ENCODE measurements around the gene KRTAP10-8. TPM values are rescaled to one million over a fixed set of nuclear protein-coding genes. Genes with fewer than 3 reads are reported as not detected.

Gene KRTAP10-8
- total RNA-seq, 1 donor from 2014 or later: not detected

GRCh38 chr21:44653656-44654575 is 42.0 kb downstream of the KRTAP10-8 start:
- Mint-ChIP-seq H3K9me3 (peaks cover 2% of the 10 kb centered on the region), H3K4me1 (peaks cover 4% of the 10 kb centered on the region), H3K36me3 (ENCODE audit: low read depth) (no peaks in the 10 kb centered on the region), H3K27ac (ENCODE audit: unreplicated experiment) (no peak overlapping the region), H3K4me3 (no peak overlapping the region), H3K27me3 (ENCODE audit: low read depth) (no peaks in the 10 kb centered on the region)
- DNase-seq (ENCODE audit: low read depth, low spot score): no peak
- TF ChIP-seq, protein P1, sequence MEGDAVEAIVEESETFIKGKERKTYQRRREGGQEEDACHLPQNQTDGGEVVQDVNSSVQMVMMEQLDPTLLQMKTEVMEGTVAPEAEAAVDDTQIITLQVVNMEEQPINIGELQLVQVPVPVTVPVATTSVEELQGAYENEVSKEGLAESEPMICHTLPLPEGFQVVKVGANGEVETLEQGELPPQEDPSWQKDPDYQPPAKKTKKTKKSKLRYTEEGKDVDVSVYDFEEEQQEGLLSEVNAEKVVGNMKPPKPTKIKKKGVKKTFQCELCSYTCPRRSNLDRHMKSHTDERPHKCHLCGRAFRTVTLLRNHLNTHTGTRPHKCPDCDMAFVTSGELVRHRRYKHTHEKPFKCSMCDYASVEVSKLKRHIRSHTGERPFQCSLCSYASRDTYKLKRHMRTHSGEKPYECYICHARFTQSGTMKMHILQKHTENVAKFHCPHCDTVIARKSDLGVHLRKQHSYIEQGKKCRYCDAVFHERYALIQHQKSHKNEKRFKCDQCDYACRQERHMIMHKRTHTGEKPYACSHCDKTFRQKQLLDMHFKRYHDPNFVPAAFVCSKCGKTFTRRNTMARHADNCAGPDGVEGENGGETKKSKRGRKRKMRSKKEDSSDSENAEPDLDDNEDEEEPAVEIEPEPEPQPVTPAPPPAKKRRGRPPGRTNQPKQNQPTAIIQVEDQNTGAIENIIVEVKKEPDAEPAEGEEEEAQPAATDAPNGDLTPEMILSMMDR (conservative IDR thresholded peaks at IDR 0.05): no peak

- no peak within 1 kb of the TSS for H3K4me3 Mint-ChIP-seq
These were observed 42.8 kb downstream of the KRTAP10-8 start, which contains the start of gene KRTAP12-4 for GRCh38 chr21:44654576-44655175. Gene KRTAP12-4 (minus strand): TSS chr21:44654659. CDS start chr21:44654614, 45 bp downstream.

DNA sequence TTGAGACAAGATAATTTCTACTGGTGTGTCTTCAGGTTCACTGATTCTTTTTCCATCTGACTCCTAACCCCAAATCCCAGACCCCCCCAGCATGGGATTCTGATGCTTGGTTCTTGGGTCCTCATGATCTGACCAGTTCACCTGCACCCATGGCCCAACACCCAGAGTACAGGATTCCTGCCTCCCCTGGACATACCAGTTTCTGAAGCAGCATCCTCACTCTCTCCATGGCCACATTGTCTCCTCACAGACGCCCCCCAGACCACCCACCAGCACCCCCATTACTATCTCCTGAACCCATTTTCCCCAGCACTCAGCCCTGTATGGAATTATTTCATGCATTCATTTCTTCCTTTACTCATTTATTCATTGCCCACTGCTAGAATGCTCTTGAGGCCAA is 45.0 kb downstream of the KRTAP10-8 start:
- Mint-ChIP-seq H3K4me3 (no peak overlapping the region), H3K27ac (ENCODE audit: unreplicated experiment) (no peak overlapping the region), H3K4me1 (peaks cover 13% of the 10 kb centered on the region), H3K36me3 (ENCODE audit: low read depth) (peaks cover 2% of the 10 kb centered on the region), H3K27me3 (ENCODE audit: low read depth) (no peaks in the 10 kb centered on the region), H3K9me3 (peaks cover 6% of the 10 kb centered on the region)
- TF ChIP-seq, protein P1 (conservative IDR thresholded peaks at IDR 0.05): no peak
- no peak for DNase-seq (ENCODE audit: low read depth, low spot score)

More at GRCh38 chr21:44654576-44655175, 42.8 kb downstream of the KRTAP10-8 start, which contains the start of gene KRTAP12-4:
- Mint-ChIP-seq H3K27ac (ENCODE audit: unreplicated experiment) (no peak within 1 kb of the TSS), H3K9me3 (peaks cover 2% of the 10 kb centered on the region), H3K36me3 (ENCODE audit: low read depth) (no peaks in the 10 kb centered on the region), H3K4me1 (peaks cover 8% of the 10 kb centered on the region), H3K27me3 (ENCODE audit: low read depth) (no peaks in the 10 kb centered on the region)
- DNase-seq (ENCODE audit: low read depth, low spot score): no peak
- TF ChIP-seq, protein P1 (conservative IDR thresholded peaks at IDR 0.05): no peak

DNA sequence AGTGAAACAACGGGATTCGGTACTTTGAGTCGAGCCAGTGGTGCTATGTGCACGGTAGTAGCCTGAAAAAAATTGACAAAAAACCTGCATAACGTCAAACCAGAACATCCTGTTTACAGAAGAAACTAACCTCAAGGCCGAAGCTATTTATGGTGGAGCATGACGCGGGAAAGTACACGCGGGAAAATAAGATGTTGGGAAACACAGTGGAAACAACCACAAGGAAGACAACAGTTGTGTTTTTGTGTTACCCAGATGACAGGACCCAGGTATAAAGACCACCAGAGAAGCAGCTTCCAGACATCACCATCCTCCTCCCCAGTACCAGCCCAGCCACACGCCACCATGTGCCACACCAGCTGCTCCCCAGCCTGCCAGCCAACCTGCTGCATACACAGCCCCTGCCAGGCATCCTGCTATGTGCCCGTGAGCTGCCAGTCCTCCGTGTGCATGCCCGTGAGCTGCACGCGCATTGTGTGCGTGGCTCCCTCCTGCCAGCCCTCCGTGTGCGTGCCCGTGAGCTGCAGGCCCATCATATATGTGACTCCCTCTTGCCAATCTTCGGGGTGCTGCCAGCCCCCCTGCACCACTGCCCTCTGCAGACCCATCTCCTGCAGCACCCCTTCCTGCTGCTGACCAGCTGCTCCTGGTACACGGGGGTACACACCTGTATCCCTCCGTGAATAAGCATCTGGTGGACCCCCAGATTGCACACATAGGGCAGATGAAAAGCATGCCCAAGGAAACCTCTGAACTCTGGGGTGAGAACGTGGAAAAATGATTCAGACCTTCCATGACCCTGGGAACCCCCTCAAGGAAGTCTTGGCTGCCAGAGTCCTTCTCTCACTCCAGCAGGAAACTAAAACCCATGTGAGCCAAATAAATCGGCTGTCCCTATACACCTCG is 46.0 kb downstream of the KRTAP10-8 start, which contains the start of gene KRTAP12-3:
Gene KRTAP12-3, plus strand, starts transcription at position 298 of the 906 bp plus-strand sequence. Its CDS starts 48 bp downstream, at position 346.
- Mint-ChIP-seq H3K9me3 (peaks cover 11% of the 10 kb centered on the region), H3K4me1 (peaks cover 13% of the 10 kb centered on the region), H3K36me3 (ENCODE audit: low read depth) (peaks cover 2% of the 10 kb centered on the region), H3K27me3 (ENCODE audit: low read depth) (no peaks in the 10 kb centered on the region), H3K27ac (ENCODE audit: unreplicated experiment) (no peak within 1 kb of the TSS), H3K4me3 (no peak within 1 kb of the TSS)
- TF ChIP-seq, protein P1 (conservative IDR thresholded peaks at IDR 0.05): no peak
- no peak for DNase-seq (ENCODE audit: low read depth, low spot score)

DNA sequence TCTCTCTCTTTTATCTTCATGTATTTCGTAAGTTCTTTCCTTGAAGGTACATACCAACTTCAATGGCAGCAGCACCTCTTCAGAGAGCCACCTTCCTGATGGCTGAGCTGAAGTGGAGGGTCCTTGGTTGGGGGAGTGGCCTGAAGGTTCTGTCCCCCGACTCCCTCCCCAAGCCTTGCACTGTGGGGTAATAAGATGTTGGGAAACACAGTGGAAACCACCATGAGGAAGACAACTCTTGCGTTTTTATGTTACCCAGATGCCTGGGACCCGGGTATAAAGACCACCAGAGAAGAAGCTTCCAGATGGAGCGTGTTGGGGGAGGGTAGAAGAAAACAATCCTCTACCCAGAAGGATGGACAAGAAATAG is 46.6 kb downstream of the KRTAP10-8 start:
- no peak for DNase-seq (ENCODE audit: low read depth, low spot score)
- TF ChIP-seq, protein P1 (conservative IDR thresholded peaks at IDR 0.05): no peak
- Mint-ChIP-seq H3K27ac (ENCODE audit: unreplicated experiment) (no peak overlapping the region), H3K4me3 (no peak overlapping the region), H3K4me1 (peaks cover 13% of the 10 kb centered on the region), H3K36me3 (ENCODE audit: low read depth) (peaks cover 2% of the 10 kb centered on the region), H3K27me3 (ENCODE audit: low read depth) (no peaks in the 10 kb centered on the region), H3K9me3 (peaks cover 11% of the 10 kb centered on the region)

Data from neural crest cell (in vitro differentiated cells).